ENCODE measurements around the gene BACH1. TPM values are rescaled to one million over a fixed set of nuclear protein-coding genes. Genes with fewer than 3 reads are reported as not detected.
A peak's percentile ranks its signal among the peaks of the same experiment; 100 is the strongest.
"Not testable (repeated sequence)": the region's sequence is repeated elsewhere in the genome, so short reads cannot be mapped to it uniquely, and the experiment has no call there.

BACH1 gene
- polyA plus RNA-seq (2013, experiment 1 of 2; ENCODE audit: insufficient read length), result 26.4 TPM
- 25.2 TPM for polyA plus RNA-seq (2013, experiment 2 of 2; ENCODE audit: insufficient read length)

DNA sequence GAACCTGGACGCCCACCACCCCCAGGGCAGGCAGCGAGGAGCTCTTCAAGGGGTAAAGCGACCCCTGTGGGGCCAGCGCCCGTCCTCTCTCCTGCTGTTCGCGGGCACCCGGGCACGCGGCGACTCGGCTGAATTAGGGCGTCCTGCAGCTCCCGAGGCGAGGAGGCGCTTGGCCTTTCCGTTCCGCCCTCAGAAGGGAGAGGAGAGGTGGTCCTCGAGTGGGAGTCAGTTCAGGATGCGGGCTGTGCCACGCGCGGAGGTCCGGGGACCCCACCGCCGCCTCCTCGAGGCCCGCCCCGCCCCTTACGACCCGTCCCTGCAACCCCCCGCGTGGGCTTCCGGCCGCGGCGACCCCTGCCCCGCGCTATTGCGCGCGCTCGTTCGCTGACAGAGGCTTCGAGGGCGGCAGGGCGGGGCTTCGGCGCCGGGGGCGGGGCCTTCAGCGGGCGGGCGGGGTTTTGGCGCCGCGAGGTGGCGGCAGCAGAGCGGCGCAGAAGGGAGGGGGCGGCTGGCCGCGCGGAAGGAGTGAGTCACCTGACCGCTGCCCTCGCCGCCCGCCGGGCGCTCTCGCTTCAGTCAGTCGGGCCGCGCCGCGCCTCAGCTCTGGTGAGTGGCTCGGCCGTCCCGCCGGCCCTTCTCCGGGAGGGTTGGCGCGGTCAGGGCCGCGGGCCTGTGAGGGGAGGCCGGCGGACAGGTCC, at the start of gene BACH1:
Gene BACH1, plus strand, starts transcription at position 575 of the 698 bp plus-strand sequence. CDS start 22,359 bp downstream, outside the sequence.
- peak; percentile 93 for DNase-seq

DNA sequence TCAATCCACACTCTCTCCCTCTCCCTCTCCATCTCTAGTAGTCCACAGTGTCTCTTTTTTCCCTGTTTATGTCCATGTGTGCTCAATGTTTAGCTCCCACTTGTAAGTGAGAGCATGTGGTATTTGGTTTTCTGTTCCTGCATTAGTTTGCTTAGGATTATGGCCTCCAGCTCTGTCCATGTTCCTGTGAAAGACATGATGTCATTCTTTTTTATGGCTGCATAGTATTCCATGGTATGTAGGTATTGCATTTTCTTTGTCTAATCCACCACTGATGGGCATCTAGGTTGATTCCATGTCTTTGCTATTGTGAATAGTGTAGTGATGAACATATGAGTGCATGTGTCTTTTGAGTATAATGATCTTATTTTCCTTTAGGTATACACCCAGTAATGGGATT, 49.4 kb upstream of the BACH1 start:
- DNase-seq, result not testable (repeated sequence)

DNA sequence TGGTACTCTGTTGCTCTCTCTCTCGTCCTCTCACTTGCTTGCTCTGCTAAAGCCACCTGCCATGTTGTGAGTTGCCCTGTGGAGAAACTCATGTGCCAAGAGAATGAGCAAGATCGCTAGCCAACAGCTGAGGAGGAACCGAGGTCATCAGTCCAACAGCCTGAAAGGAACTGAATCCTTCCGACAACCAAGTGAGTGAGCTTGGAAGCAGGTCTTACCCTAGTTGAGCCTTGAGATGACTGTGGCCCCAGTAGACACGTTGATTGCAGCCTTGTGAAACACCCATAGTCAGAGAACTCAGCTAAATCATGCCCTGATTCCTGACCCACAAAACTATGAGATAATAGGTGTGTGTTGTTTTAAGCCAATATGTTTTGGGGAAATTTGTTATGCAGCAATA, 48.1 kb upstream of the BACH1 start:
- DNase-seq, result no peak

DNA sequence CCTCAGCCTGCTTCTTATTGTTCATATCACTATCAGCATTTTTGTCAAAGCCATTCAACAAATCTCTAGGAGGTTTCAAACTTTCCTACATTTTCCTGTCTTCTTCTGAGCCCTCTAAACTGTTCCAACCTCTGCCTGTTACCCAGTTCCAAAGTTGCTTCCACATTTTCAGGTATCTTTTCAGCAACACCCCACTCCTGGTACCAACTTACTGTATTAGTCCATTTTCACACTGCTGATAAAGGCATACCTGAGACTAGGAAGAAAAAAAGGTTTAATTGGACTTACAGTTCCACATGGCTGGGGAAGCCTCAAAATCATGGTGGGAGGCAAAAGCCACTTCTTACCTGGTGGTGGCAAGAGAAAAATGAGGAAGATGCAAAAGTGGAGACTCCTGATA, 44.9 kb upstream of the BACH1 start:
- not testable (repeated sequence) for DNase-seq

DNA sequence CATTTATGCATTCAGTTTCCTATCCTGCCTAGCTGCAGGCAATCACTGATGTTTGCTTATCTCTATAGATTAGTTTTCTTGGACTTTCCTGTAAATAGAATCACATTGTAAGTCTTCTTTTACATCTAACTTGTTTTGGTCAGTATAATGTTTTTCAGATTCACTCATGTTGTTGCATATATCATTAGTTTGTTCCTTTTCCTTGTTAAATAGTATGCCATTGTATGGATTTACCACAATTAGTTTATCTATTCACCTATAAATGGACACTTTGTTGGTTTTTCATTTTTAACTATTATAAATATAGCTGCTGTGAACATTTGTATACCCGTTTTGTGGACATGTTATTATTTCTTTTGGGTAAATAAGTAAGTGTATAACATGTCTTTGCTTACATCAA, 44.2 kb upstream of the BACH1 start:
- no peak for DNase-seq

DNA sequence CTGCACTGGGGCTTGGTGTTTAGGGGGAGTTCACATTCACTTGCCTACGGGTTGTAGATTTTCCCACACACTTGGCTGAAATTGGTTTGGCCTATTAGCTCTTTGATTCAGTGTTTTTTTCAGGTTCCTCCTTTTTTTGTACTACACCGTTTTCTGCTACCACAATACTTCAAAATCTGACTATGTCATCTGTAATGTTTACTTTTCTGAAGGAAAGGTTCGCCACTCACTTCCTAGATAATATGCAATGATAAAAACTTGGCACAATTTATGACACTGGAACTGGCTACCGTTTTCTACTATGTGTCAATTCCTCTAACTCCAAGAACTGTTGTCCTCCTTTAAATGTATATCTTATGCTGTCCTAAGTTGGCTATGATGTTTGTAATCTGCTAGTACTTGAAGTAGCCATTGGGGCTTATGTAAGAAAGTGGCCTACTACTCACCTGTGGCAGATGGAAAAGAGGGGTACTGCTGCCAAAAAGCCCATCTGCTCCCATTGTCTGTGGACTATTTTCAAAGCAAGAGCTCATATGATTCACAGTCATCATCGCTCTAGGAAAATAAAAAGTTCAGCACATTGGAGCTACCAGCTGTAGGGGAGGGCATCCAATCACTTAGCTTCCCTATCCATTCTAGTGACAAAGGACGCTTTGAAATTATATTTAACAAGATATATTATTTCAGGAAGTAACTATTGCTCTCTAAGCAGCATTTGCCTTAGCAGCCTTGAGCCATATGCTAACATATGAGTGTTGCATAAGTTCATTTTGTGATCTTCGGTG, 42.4 kb upstream of the BACH1 start:
- DNase-seq, result no peak

DNA sequence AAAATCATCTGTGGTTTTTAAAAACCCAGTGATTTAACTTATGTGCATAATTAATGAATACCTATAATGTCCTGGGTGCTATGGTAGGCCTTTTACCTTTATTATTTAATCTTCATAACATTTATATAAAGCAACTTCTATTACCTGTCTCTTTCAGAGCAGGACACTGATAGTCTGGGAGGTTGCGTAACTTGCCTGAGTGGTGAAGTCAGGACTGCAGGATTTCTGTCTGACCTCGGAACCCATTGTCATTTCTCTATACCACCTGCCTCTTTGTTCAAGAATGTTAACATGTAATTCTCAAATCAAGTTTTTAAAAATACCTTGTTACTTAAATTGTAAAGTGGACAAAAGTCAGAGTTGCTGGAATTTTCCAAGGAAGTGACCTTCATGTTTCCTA, 41.0 kb upstream of the BACH1 start:
- DNase-seq, result no peak

DNA sequence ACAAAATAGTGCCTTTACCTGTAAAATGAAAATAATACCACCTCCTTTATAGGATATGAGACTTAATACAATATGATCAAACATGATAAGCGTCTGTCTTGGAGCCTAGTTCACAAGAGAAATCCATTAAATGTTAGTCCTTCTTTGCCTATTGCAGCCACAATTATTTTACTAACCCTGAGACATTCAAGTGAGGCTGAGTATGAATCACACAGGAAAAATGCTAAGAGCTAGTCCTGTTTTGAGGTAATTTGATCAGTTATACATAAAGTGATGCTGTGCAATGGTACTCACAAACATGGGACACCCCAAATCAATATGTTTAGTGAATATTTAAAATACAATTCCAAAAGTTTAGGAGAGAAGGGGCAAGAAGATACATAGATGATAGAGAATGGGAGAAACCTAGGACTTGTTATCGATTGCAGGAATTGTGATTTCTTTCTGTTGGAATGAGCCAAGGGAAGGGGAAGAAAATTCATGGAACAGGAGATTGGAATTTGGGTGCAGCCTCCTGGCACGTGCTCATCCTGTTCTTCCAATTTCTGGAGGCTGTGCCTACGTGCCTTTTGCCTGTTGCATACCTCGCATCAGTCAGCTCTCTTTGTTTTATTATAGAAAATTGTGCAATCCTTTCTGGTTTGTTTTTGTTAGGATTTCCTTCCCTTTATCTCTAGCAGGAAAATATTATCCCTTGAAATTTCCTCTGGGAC, 39.9 kb upstream of the BACH1 start:
- DNase-seq, result peak; percentile 88

DNA sequence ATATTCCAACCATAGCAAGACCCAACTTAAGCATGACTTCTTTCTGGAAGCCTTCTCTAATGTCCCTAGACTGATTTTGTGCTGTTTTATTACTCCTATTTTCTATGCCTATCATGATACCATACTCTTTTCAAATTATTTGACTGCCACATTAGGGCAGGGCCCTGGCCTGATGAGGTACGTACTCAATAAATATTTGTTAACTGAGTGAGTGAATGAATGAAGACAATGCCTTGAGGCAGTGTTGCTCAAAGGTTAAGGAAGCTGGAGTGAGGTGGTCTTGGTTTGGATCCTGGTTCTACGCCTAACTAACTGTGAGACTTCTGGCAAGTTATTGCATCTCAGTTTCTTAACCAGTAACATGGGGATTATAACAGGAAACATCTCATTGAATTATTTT, 38.3 kb upstream of the BACH1 start:
- no peak for DNase-seq

DNA sequence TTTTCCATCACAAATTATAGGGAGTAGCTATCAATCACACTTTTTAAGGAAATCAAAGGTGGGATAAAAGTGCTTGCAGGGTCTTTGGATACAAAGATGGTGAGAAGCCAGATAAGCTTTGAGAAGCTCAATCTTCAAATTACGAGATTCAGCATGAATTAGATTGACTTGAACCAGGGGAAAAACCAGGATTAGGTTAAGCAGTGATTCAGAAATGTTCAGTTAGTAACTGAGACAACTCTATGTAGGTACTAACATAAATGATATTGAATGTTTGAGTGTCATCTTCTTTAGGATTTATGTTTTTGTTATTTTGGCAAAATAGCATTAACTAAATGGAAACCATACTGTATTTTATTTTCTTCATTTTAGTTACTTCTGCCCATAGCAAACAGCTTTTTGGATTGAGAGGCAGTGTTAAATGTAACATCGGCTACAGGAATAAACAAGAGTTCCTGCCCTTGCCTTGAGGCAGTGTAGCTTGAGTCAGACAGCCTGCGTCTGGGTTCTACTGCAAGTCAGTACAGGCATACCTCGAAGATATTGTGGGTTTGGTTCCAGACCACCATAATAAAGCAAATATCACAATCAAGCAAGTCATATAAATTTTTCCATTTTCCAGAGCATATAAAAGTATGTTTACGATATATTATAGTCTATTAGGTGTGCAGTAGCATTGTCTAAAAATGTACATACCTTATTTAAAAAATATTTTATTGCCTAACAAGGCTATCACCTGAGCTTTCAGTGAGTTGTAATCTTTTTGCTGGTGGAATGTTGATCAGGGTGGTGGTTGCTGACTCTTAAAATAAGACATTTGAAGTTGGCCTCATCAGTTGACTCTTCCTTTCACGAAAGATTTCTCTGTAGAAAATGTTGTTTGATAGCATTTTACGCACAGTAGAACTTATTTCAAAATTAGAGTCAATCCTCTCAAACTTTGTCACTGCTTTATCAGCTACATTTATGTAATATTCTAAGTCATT, 36.9 kb upstream of the BACH1 start:
- no peak for DNase-seq

DNA sequence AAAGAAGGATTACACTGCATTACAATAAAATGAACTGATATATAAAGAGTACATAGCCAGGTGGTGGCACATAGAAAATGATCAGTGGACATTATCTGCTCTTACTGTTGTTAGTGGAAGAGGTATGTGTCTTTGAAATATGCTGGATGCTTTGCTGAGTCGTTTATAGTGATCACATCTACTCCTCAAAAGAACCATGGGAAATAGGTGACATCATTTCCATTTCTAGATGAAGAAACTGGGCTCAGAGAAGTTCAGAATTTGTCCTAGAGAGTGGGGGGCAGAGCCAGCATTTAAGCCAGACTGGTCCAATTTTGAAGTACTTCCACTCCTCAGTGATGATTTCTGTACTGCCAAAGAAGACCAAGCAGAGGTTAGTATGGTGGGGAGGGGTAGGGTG, 34.0 kb upstream of the BACH1 start:
- no peak for DNase-seq

DNA sequence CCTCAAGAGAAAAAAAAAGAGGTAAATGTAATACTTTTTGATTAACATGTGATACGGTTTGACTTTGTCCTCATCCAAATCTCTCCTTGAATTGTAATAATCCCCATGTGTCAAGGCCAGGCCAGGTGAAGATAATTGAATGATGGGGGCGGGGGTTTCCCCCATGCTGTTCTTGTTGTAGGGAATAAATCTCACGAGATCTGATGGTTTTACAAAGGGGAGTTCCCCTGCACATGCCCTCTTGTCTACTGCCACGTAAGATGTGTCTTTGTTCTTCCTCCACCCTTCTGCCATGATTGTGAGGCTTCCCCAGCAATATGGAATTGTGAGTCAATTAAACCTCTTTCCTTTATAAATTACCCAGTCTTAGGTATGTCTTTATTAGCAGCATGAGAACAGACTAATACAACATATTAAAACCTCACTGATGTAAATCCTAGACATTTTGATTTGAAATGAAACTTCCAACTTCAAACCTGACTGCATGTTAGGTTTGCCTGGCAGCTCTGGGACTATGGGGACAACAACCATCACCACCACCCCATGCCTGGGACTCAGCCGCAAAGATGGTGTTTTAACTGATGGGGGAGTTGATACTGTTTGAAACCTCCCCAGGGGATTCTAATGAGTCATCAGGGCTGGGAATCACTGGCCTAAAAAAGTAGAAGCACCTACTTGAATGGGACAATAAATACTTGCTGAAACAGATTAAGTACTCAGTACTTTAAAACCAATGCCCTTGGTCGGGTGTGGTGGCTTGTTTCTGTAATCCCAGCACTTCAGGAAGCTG, 32.8 kb upstream of the BACH1 start:
- DNase-seq, result no peak

DNA sequence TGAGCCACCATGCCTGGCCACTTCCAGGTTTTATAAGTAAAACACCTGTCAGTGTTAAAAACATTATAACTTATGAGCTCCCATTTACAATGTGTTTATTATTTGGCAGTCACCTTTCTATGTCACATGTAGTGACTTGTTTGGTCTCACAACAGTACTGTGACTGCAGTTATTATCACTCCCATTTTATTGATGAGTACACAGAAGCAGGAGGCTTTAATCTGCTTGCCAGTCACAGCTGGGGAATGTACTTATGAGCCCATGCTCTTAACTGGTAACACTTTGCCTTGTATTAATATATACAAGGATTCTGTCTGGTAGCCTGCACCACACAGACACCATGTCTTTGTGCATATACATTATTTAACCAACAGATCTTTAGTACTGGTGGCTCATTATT, 31.1 kb upstream of the BACH1 start:
- no peak for DNase-seq

DNA sequence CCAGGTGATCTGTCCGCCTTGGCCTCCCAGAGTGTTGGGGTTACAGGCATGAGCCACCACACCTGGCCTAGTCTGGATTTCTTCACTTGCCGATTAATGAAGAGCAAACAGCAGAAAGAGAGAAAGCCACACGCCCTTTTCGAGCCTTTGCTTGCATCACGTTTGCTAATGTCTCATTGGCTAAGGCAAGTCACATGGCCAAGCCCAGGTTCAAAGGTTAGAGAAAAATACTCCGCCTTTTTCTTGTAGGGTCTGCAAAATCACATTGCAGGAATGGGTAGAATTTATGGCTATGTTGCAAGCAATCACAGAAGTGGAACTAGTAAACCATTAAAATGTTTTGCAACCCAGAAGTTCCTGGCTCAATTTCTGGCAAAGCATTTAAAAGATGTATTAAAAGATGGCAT, 26.8 kb upstream of the BACH1 start:
- no peak for DNase-seq

DNA sequence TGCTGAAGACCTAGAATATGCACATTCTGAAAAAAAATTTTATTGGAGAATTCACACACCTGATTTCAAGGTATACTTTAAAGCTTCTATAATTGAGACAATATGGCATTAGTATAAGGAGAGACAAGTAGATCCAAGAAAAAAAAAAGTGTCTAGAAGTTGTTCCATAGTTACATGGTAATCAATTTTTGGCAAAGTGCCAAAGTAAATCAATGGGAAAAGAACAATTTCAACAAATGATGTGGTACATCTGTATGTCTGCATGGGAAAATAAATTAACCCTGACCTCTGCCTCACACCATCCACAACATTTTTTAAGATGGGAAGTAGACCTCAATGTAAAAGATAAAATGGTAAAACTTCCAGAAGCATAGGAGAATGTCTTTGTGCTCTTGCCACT, 21.3 kb upstream of the BACH1 start:
- DNase-seq, result no peak

DNA sequence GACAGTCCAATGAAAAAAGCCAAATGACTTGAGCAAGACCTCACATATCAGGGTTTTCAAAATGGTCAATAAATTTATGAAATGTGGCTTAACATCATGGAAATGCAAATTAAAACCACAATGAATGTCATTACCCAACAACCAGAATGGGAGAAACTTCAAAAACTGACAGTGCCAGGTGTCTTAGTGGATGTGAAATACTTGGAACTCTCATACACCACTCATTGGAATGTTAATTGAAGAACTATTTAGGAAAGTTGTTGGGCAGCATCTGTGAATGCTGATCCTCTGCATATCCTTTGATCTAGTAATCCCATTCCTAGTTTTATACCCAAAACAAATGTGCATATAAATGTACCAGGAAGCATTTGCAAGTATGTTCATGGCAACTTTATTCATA, 19.2 kb upstream of the BACH1 start:
- no peak for DNase-seq

DNA sequence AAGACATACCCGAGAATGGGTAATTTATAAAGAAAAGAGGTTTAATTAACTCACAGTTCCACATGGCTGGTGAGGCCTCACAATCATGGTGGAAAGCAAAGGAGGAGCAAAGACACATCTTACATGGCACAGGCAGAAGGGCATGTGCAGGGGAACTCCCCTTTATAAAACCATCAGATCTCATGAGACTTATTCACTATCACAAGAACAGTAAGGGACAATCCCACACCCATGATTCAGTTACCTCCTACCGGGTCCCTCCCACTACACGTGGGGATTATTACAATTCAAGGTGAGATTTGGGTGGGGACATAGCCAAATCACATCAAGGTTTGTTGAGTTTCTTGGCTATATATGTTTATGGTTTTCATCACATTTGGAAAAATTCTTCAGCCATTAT, 16.9 kb upstream of the BACH1 start:
- DNase-seq, result not testable (repeated sequence)

DNA sequence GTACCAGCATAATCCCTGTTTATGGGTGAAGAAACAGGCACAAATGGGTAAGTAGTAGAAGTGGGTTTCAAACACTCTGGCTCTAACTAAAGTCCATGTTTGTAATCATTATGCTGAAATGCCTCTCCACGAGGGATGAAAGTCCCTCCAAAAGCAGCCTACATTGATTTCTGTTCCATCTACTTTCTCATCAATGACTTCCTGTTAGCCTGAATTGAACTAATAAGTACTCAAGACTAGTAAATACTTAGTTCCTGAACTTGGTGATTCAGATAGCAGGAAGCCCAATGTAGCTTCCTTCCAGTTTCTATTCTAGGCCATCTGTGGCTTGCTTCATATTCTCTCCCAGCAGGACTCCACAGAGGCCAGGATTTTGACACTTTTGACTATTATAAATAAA, 11.3 kb upstream of the BACH1 start:
- DNase-seq, result no peak

DNA sequence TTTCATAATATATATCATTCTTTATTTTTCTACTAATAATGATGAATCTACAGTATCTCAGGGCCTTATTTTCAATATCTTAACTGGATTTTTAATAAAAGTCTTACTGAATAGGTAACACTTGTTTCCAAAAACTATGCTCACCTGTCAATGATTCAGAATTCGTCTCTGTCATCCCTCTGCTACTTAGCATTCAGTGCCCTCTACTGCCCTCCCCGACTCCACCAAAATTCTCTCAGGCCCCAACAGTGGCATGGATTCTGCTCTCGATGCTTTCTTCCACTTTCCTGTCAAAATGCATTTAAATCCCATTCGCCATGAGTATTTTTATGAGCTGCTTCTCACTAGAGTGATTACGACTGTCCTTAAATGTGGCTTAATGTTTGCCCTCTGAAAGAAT, 10.5 kb upstream of the BACH1 start:
- DNase-seq, result no peak

DNA sequence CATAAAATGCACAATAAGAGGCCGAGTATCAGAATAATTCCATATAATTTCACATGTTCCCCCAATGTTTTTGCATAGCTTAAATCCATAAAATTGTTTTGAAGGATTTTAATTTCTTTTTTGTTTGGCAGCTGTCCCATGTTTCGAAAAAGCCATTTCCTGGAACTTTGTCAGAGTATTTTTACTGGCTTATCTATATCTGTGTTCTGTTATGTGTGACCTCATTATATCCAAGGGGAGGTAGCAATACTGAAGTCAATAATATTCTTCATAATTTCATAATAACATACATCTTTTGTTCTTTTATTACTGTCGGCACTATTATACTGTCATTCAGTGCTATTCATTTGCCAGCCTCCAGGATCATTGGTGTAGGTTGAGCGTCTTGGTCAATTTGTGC, 9.4 kb upstream of the BACH1 start:
- DNase-seq, result no peak

DNA sequence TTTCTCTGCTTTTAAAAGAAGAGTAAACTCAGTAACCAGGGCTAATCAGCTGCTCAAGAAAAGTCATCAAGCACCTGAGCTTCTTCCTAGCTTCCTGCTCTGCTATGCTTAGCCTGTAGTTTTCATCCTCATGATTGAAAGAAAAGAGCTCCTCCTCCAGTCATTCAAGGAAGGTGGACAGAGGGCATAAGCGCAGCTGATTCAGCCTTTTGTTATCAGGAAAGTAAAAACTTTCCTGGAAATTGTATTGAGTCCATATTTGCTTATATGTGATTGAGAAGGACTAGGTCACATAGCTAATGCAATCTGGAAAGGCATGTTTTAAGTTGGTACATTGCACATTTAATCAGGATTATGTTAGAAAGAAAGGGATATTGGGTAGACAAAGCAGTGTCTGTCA, 8.5 kb upstream of the BACH1 start:
- no peak for DNase-seq
